GM18868 (cell line): ENCODE results near the gene COL9A3.

Source experiments
- ATAC-seq: cut with Tn5 transposase; IDR thresholded peaks from one replicate; pipeline ENCODE4 v1.9.1; 2021; ENCODE audit warnings: mild to moderate bottlenecking, moderate library complexity; ENCODE audit not compliant: unreplicated experiment

COL9A3 gene

GRCh38 chr20:62822239-62822787 lies 5.5 kb downstream of the COL9A3 start:
- ATAC-seq: no peak

GRCh38 chr20:62822788-62823651 lies 6.2 kb downstream of the COL9A3 start:
- peak; percentile 55 for ATAC-seq

- no peak for ATAC-seq
Measured at GRCh38 chr20:62823688-62824475, 7.0 kb downstream of the COL9A3 start.

GRCh38 chr20:62824476-62825332 lies 7.9 kb downstream of the COL9A3 start:
- ATAC-seq: no peak

GRCh38 chr20:62825333-62825985 lies 8.6 kb downstream of the COL9A3 start:
- ATAC-seq: no peak

- ATAC-seq: no peak
Measured at GRCh38 chr20:62825986-62826645, 9.3 kb downstream of the COL9A3 start.

- ATAC-seq: no peak
Measured at GRCh38 chr20:62826646-62827310, 9.9 kb downstream of the COL9A3 start.

GRCh38 chr20:62827311-62828038 lies 10.6 kb downstream of the COL9A3 start:
- ATAC-seq: no peak

GRCh38 chr20:62828051-62828450 lies 11.2 kb downstream of the COL9A3 start:
- ATAC-seq: no peak

- no peak for ATAC-seq
Measured at GRCh38 chr20:62828511-62829230, 11.8 kb downstream of the COL9A3 start.

- no peak for ATAC-seq
Measured at GRCh38 chr20:62829231-62830230, 12.7 kb downstream of the COL9A3 start.

GRCh38 chr20:62830251-62830650 lies 13.4 kb downstream of the COL9A3 start:
- no peak for ATAC-seq

GRCh38 chr20:62830821-62831220 lies 14.0 kb downstream of the COL9A3 start:
- ATAC-seq: no peak

GRCh38 chr20:62831361-62831788 lies 14.5 kb downstream of the COL9A3 start:
- ATAC-seq: no peak

- no peak for ATAC-seq
Measured at GRCh38 chr20:62831854-62832211, 15.0 kb downstream of the COL9A3 start.

GRCh38 chr20:62832212-62832922 lies 15.5 kb downstream of the COL9A3 start:
- peak; percentile 70 for ATAC-seq
